Measurements from ENCODE around the gene TOGARAM1. TPM values are rescaled to one million over a fixed set of nuclear protein-coding genes. Genes with fewer than 3 reads are reported as not detected.

TOGARAM1 gene
- total and polyA plus RNA-seq, 7 experiments from 2014 or later, result 8.7 to 17.5 (median 12.0) TPM

DNA sequence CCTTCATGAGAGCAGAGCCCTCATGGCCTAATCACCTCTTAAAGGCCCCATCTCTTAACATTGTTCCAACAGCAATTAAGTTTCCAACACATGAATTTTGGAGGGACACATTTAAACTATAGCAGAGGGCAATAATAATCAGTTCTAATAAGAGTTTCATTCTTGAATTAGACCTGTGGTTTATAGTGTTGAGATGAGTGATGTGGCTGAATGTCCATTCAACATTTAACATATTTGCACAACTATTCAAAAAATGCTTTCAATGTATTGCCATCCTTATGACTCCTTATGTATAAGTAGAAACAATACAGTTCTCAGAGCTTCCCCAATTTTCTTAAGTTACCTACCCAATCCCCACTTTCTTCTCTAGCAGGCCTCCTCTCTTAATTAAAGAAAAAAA is 21.8 kb upstream of the TOGARAM1 start:
- H3K9me3 ChIP-seq (ENCODE audit: control insufficient read depth in 2 of 3, low read length in 3 of 3), result no peaks in the 10 kb centered on the region
- intact Hi-C loops (cut with micrococcal nuclease), result no loop called here
- DNase-seq (no peak), ATAC-seq (no peak)
- H3K27me3 ChIP-seq (ENCODE audit: control insufficient read depth in 2 of 2, insufficient read depth in 2 of 2, low read length in 2 of 2), result no peaks in the 10 kb centered on the region
- peaks cover 0 to 38% (median 5%) of the 10 kb centered on the region in 3 experiments for H3K36me3 ChIP-seq (ENCODE audit: control insufficient read depth in 2 of 3, insufficient read depth in 3 of 3, low read length in 3 of 3)
- no peak overlapping the region for H3K4me3 ChIP-seq (ENCODE audit: low read length)
- CTCF ChIA-PET, result no interaction called here
- Mint-ChIP-seq H3K4me3 (peak overlapping the region in 4 of 10 donors; percentile 1 to 63 (median 14)), H3K36me3 (peaks cover 26 to 73% (median 68%) of the 10 kb centered on the region in 5 donors), H3K27me3 (no peaks in the 10 kb centered on the region), H3K4me1 (peaks cover 14 to 79% (median 63%) of the 10 kb centered on the region in 7 donors), H3K27ac (peak overlapping the region in 6 of 9 donors; percentile 4 to 81 (median 64)), H3K9me3 (peaks cover 0 to 9% (median 3%) of the 10 kb centered on the region in 11 donors)
- POLR2A ChIA-PET, result no interaction called here
- no peak overlapping the region for H3K27ac ChIP-seq (ENCODE audit: low read depth, low read length)
- H3K4me1 ChIP-seq (ENCODE audit: control insufficient read depth in 2 of 2, insufficient read depth in 2 of 2, low read length in 2 of 2), result peaks cover 0 to 15% of the 10 kb centered on the region in 2 donors

DNA sequence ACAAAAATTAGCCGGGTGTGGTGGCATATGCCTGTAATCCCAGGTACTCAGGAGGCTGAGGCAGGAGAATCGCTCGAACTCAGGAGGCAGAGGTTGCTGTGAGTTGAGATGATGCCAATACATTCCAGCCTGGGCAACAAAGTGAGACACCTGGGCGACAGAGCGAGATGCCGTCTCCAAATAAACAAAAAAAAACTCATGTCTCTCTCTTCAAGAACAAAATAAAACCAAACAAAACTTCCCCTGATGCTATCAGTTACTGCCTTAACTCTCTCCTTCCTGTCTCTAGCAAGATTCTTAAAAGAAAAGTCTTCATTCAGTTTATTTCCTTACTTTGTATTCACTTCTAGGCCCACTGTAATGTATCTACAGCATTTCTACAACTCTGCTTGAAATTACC is 21.0 kb upstream of the TOGARAM1 start:
- ChIA-PET CTCF (no interaction called here), POLR2A (no interaction called here)
- H3K27me3 ChIP-seq (ENCODE audit: control insufficient read depth in 2 of 2, insufficient read depth in 2 of 2, low read length in 2 of 2), result no peaks in the 10 kb centered on the region
- DNase-seq (peak in 5 of 9 donors; percentile 6 to 40 (median 14)), ATAC-seq (peak; percentile 55)
- H3K27ac ChIP-seq (ENCODE audit: low read depth, low read length), result no peak overlapping the region
- Mint-ChIP-seq H3K36me3 (peaks cover 30 to 80% (median 72%) of the 10 kb centered on the region in 5 donors), H3K4me3 (peak overlapping the region in 9 of 10 donors; percentile 7 to 63 (median 38)), H3K9me3 (peaks cover 0 to 9% (median 3%) of the 10 kb centered on the region in 11 donors), H3K27me3 (no peaks in the 10 kb centered on the region), H3K4me1 (peaks cover 14 to 77% (median 63%) of the 10 kb centered on the region in 7 donors), H3K27ac (peak overlapping the region; percentile 2 to 81 (median 71))
- H3K4me1 ChIP-seq (ENCODE audit: control insufficient read depth in 2 of 2, insufficient read depth in 2 of 2, low read length in 2 of 2), result peaks cover 0 to 15% of the 10 kb centered on the region in 2 donors
- H3K36me3 ChIP-seq (ENCODE audit: control insufficient read depth in 2 of 3, insufficient read depth in 3 of 3, low read length in 3 of 3), result peaks cover 0 to 43% (median 12%) of the 10 kb centered on the region in 3 experiments
- intact Hi-C loops (cut with micrococcal nuclease), result no loop called here
- H3K4me3 ChIP-seq (ENCODE audit: low read length), result no peak overlapping the region
- H3K9me3 ChIP-seq (ENCODE audit: control insufficient read depth in 2 of 3, low read length in 3 of 3), result no peaks in the 10 kb centered on the region

DNA sequence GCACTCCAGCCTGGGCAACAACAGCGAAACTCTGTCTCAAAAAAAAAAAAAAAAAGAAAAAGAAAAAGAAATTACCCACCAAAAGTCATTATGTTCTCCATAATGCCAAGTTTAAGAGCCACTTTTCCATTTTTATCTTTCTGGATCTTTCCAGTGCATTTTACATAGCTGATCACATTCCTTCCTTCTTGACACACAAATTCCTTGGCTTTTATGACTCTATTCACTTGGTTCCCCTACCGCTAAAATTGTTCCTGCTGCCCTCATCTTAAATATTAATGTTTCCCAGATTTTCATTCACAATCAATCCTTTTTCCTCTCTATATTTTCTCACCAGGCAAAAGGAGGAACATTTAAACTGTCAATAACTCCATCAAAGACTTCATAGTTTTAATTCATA is 20.4 kb upstream of the TOGARAM1 start:
- ChIA-PET POLR2A (no interaction called here), CTCF (no interaction called here)
- H3K27me3 ChIP-seq (ENCODE audit: control insufficient read depth in 2 of 2, insufficient read depth in 2 of 2, low read length in 2 of 2), result no peaks in the 10 kb centered on the region
- peaks cover 0 to 38% (median 12%) of the 10 kb centered on the region in 3 experiments for H3K36me3 ChIP-seq (ENCODE audit: control insufficient read depth in 2 of 3, insufficient read depth in 3 of 3, low read length in 3 of 3)
- H3K4me3 Mint-ChIP-seq, result peak overlapping the region in 5 of 10 donors; percentile 9 to 63 (median 29)
- intact Hi-C loops (cut with micrococcal nuclease), result no loop called here
- peaks cover 0 to 9% (median 3%) of the 10 kb centered on the region in 11 donors for H3K9me3 Mint-ChIP-seq
- H3K27ac ChIP-seq (ENCODE audit: low read depth, low read length), result no peak overlapping the region
- H3K27ac Mint-ChIP-seq, result peak overlapping the region in 5 of 9 donors; percentile 1 to 70 (median 14)
- DNase-seq (no peak), ATAC-seq (no peak)
- H3K9me3 ChIP-seq (ENCODE audit: control insufficient read depth in 2 of 3, low read length in 3 of 3), result no peaks in the 10 kb centered on the region
- H3K27me3 Mint-ChIP-seq, result no peaks in the 10 kb centered on the region
- peaks cover 14 to 71% (median 57%) of the 10 kb centered on the region in 7 donors for H3K4me1 Mint-ChIP-seq
- peaks cover 0 to 15% of the 10 kb centered on the region in 2 donors for H3K4me1 ChIP-seq (ENCODE audit: control insufficient read depth in 2 of 2, insufficient read depth in 2 of 2, low read length in 2 of 2)
- no peak overlapping the region for H3K4me3 ChIP-seq (ENCODE audit: low read length)
- H3K36me3 Mint-ChIP-seq, result peaks cover 26 to 74% (median 66%) of the 10 kb centered on the region in 5 donors

DNA sequence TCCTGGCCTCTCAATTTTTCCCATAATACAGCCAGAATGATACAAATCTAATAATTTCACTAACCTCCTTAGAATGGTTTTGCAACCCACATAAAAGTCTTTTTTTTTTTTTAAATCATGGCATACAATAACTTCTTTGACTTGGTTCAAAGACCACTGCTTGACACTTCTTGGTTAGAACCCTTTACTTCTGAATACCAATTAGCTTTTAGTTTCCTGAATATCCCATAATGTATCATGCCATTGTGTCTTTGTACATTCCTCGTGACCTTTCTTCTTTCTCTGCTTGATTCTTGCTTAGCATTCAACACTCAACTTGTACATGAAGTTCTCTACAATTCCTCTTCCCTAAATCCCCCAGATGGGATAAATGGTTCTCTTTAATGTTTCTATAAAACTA is 19.6 kb upstream of the TOGARAM1 start:
- Mint-ChIP-seq H3K4me1 (peaks cover 14 to 74% (median 61%) of the 10 kb centered on the region in 7 donors), H3K27ac (peak overlapping the region in 5 of 9 donors; percentile 4 to 70 (median 20)), H3K9me3 (peaks cover 0 to 13% (median 4%) of the 10 kb centered on the region in 11 donors), H3K4me3 (peak overlapping the region in 2 of 10 donors; percentile 4 to 63), H3K27me3 (no peaks in the 10 kb centered on the region), H3K36me3 (peaks cover 31 to 78% (median 69%) of the 10 kb centered on the region in 5 donors)
- peaks cover 0 to 15% of the 10 kb centered on the region in 2 donors for H3K4me1 ChIP-seq (ENCODE audit: control insufficient read depth in 2 of 2, insufficient read depth in 2 of 2, low read length in 2 of 2)
- H3K4me3 ChIP-seq (ENCODE audit: low read length), result no peak overlapping the region
- ATAC-seq (no peak), DNase-seq (no peak)
- ChIA-PET POLR2A (interaction anchor here (0.6 kb wide), 1 partner anchor 144 kb away, joined by 6 read pairs; no protein-coding TSS in a partner anchor), CTCF (interaction anchor here (0.5 kb wide), 1 partner anchor 21 kb away, joined by 3 read pairs; no protein-coding TSS in a partner anchor)
- H3K9me3 ChIP-seq (ENCODE audit: control insufficient read depth in 2 of 3, low read length in 3 of 3), result no peaks in the 10 kb centered on the region
- no peaks in the 10 kb centered on the region for H3K27me3 ChIP-seq (ENCODE audit: control insufficient read depth in 2 of 2, insufficient read depth in 2 of 2, low read length in 2 of 2)
- intact Hi-C loops (cut with micrococcal nuclease), result no loop called here
- H3K27ac ChIP-seq (ENCODE audit: low read depth, low read length), result no peak overlapping the region
- H3K36me3 ChIP-seq (ENCODE audit: control insufficient read depth in 2 of 3, insufficient read depth in 3 of 3, low read length in 3 of 3), result peaks cover 0 to 38% (median 12%) of the 10 kb centered on the region in 3 experiments

DNA sequence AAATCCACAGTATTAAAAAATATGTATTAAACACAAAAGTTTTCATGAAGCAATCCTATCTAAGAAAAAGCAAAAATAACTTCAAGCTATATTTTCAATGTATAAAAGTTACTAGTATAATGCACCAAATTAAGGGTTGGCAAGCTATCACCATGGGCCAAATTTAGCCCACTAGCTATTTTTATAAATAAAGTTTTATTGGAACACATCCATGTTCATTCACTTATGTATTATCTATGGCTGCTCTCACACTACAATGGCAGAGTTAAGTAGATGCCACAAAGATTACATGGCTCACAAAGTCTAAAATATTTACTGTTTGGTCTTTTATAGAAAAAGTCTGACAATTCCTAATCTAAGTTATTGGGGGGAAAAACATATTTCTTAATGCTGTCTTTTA is 17.9 kb upstream of the TOGARAM1 start:
- peaks cover 14 to 76% (median 65%) of the 10 kb centered on the region in 7 donors for H3K4me1 Mint-ChIP-seq

DNA sequence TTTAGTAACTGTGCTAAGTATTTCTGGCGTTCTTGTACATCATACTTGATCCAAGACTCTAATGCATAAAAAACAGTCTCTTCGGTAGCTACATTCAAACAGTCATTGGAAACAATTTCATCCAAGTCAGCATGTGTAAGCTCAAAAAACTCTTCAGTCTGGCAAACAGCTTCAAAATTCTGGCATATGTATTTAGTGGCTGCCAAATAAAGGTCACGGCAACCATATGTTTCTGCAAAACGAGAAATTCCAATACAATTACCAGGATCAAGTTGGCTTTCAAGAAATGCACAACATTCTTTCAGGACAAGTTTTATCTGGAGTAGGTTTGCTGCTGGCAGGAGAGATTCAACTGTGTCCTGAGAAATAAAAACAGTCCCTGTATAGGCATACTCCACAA is 16.7 kb upstream of the TOGARAM1 start:
- H3K4me3 Mint-ChIP-seq, result no peak overlapping the region
- peaks cover 0 to 10% (median 4%) of the 10 kb centered on the region in 11 donors for H3K9me3 Mint-ChIP-seq
- DNase-seq, result no peak
- Histone ChIP-seq H3K4me3 (ENCODE audit: low read length) (no peak overlapping the region), H3K4me1 (ENCODE audit: control insufficient read depth in 2 of 2, insufficient read depth in 2 of 2, low read length in 2 of 2) (peaks cover 0 to 13% of the 10 kb centered on the region in 2 donors), H3K36me3 (ENCODE audit: control insufficient read depth in 2 of 3, insufficient read depth in 3 of 3, low read length in 3 of 3) (peaks cover 0 to 20% (median 12%) of the 10 kb centered on the region in 3 experiments), H3K9me3 (ENCODE audit: control insufficient read depth in 2 of 3, low read length in 3 of 3) (no peaks in the 10 kb centered on the region), H3K27me3 (ENCODE audit: control insufficient read depth in 2 of 2, insufficient read depth in 2 of 2, low read length in 2 of 2) (no peaks in the 10 kb centered on the region), H3K27ac (ENCODE audit: low read depth, low read length) (no peak overlapping the region)
- peaks cover 13 to 75% (median 63%) of the 10 kb centered on the region in 7 donors for H3K4me1 Mint-ChIP-seq
- CTCF ChIA-PET, result no interaction called here
- POLR2A ChIA-PET, result interaction anchor here (0.7 kb wide), 1 partner anchor 17 kb away, joined by 3 read pairs; the partner anchor contains the start of genes KLHL28 and TOGARAM1
- intact Hi-C loops (cut with micrococcal nuclease), result no loop called here
- H3K36me3 Mint-ChIP-seq, result peaks cover 31 to 71% (median 59%) of the 10 kb centered on the region in 5 donors
- no peaks in the 10 kb centered on the region for H3K27me3 Mint-ChIP-seq
- H3K27ac Mint-ChIP-seq, result no peak overlapping the region
- ATAC-seq, result no peak

More for the DNA sequence above, 17.9 kb upstream of the TOGARAM1 start:
- no peak overlapping the region for H3K27ac ChIP-seq (ENCODE audit: low read depth, low read length)
- DNase-seq (no peak), ATAC-seq (no peak)
- ChIA-PET POLR2A (interaction anchor here (0.7 to 1.2 kb wide), 3 partner anchors 9 to 18 kb away, joined by 3 to 4 read pairs (median 4); partner anchors contain the start of genes KLHL28 and TOGARAM1), CTCF (no interaction called here)
- Mint-ChIP-seq H3K4me3 (peak overlapping the region in 1 of 10 donors; percentile 11), H3K36me3 (peaks cover 31 to 76% (median 67%) of the 10 kb centered on the region in 5 donors), H3K27ac (no peak overlapping the region), H3K9me3 (peaks cover 0 to 10% (median 4%) of the 10 kb centered on the region in 11 donors), H3K27me3 (no peaks in the 10 kb centered on the region)
- H3K4me3 ChIP-seq (ENCODE audit: low read length), result no peak overlapping the region
- peaks cover 0 to 15% of the 10 kb centered on the region in 2 donors for H3K4me1 ChIP-seq (ENCODE audit: control insufficient read depth in 2 of 2, insufficient read depth in 2 of 2, low read length in 2 of 2)
- H3K9me3 ChIP-seq (ENCODE audit: control insufficient read depth in 2 of 3, low read length in 3 of 3), result no peaks in the 10 kb centered on the region
- peaks cover 0 to 27% (median 12%) of the 10 kb centered on the region in 3 experiments for H3K36me3 ChIP-seq (ENCODE audit: control insufficient read depth in 2 of 3, insufficient read depth in 3 of 3, low read length in 3 of 3)
- H3K27me3 ChIP-seq (ENCODE audit: control insufficient read depth in 2 of 2, insufficient read depth in 2 of 2, low read length in 2 of 2), result no peaks in the 10 kb centered on the region
- intact Hi-C loops (cut with micrococcal nuclease), result loop anchor here in 1 of 2 donors (1.0 kb wide), 1 partner anchor 17 kb away; the partner anchor contains the start of gene KLHL28

Measured in naive thymus-derived CD4-positive, alpha-beta T cell (primary cell).